ENCODE results near the gene TIAM1.
A peak's percentile ranks its signal among the peaks of the same experiment; 100 is the strongest.

Gene TIAM1

GRCh38 chr21:31352836-31353235 is 8.8 kb upstream of the TIAM1 start:
- DNase-seq: no peak

GRCh38 chr21:31351960-31352359 is 7.9 kb upstream of the TIAM1 start:
- no peak for DNase-seq

DNA sequence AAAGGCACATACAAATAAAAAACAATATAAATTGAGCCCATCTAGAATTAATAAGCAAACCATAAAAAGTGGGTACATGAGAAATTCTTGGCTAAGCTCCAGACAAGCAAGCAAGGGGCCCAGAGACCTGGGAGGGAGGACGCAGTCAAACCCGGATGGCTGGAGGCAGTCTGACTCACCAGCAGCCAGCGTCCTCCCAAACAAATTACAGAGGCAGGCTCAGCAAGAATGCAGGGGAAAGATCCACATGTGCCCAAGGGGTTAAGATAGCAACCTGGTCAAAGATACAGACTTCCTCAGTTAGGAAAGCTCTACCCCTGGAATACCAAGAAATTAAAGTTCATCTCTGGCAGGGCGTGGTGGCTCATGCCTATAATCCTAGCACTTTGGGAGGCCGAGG is 7.4 kb upstream of the TIAM1 start:
- DNase-seq: peak; percentile 53

DNA sequence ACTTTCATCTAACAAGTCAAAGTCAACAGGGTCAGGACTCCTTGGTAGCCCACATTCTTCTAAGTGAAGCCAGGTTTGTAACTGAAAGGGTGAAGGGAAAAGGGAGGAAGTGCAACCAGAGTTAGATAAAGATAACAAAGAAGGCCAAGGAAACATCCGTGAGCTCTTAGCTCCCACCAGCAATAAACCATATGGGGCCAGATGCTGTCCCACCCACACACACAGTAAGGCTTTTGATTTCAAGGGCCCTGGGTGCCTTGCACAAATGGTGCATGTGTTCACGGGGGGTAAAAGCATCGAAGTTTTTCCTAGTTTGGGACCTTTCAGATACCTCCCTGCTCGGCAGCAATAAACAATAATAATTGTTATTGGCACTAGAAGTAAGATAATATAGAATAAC is 5.1 kb upstream of the TIAM1 start:
- DNase-seq: no peak

DNA sequence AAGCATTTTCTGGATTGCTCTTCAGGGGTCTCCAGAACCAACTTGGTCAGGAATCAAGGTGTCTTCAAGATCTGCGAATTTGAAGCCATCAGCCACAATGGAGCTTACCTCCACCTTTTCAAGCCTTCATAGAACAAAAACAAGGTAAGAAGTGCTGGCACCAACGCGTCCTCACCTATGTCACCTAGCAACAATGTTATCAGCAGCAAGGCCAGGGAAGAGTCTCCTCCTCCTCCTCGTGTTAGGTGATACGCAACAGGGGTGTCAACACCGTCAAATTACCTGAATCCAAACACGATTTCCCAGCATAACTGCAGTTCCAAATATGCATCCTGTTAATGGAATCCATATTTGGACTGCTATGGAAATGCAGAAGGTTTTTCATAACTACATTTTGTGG is 4.1 kb upstream of the TIAM1 start:
- DNase-seq: no peak

GRCh38 chr21:31347435-31348032 is 3.5 kb upstream of the TIAM1 start:
- DNase-seq: peak; percentile 55

DNA sequence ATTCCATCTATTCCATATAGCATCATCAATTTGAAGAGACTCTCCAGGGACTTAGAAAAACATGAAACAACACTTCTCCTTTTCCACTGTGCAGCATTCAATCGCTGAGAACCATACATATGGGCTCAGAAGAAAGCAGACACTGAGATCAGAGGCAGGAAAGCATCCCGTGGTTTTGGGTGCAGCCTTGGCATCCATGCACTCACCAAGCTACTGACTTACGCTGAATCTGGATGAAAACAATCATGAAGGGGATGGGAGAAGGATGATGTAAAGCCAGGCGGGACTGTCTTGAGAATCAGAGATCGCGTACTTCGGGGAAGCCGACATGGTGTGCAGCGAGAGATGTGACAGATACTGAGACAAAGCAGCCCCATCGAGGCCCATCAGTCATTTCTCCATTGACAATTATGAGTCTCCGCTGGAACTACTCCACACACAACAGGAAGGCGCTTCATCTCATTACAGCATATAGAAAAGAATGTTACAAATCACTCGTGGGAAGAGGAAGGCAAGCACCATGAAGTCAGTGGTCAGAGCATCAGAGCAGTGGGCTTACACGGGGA is 2.3 kb upstream of the TIAM1 start:
- peak; percentile 51 for DNase-seq

DNA sequence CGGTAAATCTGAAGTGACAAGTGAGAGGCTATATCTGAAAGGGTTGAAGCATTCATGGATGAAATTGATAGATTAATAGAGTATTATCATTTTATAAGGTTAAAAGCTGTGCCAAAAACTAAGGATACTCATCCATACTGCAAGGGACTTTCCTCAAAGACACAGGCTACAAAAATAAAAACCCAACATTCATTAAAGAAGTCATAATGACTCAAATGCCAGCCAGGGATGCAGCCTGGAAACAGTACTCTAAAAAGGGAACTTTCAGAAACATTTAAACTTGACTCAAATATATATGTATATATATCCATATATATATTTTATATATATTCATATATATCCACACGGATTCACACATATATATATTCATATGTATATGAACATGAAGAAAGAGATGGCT is 1.1 kb upstream of the TIAM1 start:
- no peak for DNase-seq

- DNase-seq: no peak
Observed at GRCh38 chr21:31343030-31343510, 991 bp downstream of the TIAM1 start.

- no peak for DNase-seq
Observed at GRCh38 chr21:31342348-31342747, 1.7 kb downstream of the TIAM1 start.

GRCh38 chr21:31340942-31341487 is 3.0 kb downstream of the TIAM1 start:
- no peak for DNase-seq

GRCh38 chr21:31340514-31340913 is 3.5 kb downstream of the TIAM1 start:
- no peak for DNase-seq

DNA sequence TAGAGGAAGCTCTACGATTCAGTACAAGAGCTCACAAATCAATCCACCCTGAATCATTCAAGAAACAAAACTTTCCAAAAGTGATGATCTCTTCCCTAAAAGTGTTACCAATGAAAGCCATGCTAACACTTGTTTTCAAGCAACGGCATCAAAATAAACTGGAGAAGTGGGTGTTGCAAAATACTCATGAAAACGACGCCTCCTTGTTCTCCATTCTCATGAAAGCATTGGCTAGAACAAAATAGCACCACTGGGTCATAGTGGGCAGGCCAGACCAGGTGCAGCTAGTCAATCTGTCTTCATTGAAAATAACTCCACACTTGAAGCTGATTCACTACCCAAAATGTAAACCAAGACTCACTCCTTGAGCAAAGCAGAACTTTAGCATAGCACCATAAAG is 4.3 kb downstream of the TIAM1 start:
- DNase-seq: no peak

- no peak for DNase-seq
Observed at GRCh38 chr21:31338908-31339368, 5.1 kb downstream of the TIAM1 start.

GRCh38 chr21:31337996-31338907 is 5.8 kb downstream of the TIAM1 start:
- DNase-seq: no peak

DNA sequence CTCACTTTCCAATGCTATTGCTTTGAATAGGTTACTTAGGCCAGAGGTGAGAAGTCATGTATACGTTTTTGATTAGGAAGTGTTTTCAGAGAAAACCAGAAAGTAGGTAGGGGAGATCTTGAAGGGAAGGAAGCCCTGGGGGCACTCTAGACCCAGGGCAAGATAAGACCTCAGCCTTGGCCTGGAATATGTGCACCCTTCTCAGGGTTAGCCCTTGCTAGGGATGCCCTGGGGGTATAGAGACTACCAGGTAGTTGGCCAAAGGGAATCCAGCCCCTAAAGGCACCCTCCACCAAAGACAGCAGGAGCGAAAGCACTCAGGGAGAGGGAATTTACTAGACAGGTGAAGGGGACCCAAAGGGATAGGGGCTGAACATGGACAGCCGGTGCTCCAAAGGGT is 7.0 kb downstream of the TIAM1 start:
- DNase-seq: no peak

DNA sequence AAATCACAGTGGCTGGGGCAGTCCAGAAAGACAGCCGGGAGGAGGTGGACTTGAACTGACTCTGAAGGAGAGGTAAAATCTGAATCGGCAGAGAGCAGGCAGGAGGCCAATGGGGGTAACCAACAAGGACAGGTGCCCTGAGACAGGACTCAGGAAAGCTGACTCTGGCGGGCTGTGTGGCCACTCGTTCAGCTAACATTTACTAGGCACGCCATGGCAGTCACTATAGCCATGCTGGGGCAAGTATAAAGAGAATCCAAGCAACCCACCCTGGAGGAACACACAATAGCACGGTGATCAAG is 7.4 kb downstream of the TIAM1 start:
- DNase-seq: no peak

DNA sequence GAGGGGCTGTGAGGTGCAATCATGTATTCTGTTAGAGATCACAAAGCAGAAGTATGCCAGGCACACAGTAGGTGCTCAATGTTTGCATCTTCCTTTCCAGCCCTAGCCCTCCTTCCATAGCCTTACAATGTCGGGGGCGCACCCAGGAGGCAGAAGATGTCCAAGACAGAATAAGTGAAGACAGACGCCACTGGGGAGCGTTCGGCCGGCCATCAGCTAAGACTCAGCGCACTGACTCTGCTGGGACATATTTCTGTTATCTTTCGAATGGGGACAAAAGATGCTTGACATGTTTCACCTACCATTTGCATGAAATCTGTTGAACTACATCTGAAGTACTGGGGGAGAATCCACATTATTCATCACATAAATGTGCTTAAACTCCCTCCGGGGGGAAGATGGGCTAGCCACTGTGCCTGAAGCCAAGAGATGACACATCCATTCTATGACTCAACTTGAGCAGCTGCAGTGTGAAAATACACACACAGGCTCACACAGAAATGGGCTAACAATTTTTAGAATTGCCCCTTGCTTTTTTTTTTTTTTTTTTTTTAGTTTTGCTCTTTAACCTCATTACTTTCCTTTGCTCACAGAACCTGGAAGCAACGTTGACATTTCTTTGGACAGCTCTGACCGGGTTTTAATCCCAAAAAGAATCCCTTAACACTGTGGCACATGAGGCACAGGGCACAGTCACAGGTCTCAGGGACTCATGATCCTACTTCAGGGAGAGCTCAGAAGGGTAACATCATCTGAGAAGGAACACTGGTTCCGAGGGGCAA is 7.9 kb downstream of the TIAM1 start:
- peak; percentile 96 for DNase-seq

- DNase-seq: no peak
Observed at GRCh38 chr21:31334648-31335121, 9.4 kb downstream of the TIAM1 start.

DNA sequence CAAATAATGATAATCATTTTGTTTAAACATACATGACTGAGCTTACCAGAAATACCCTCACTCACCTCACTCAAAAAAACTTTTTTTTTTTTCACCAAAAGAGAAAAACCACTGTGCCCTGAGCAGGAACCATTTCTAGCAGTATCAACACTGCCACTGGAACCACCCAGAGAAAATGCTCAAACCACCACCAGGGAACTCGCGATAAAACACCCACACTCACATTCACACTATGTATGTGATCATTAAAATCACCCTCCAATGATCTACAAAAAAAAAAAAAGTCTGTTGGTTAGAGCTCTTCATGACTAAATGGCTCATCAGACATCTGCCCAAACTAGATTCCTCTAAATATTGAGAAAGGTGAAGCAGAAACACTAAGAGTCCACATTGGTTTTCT is 11.5 kb downstream of the TIAM1 start:
- DNase-seq: no peak

- peak; percentile 41 for DNase-seq
Observed at GRCh38 chr21:31331231-31331630, 12.8 kb downstream of the TIAM1 start.

DNA sequence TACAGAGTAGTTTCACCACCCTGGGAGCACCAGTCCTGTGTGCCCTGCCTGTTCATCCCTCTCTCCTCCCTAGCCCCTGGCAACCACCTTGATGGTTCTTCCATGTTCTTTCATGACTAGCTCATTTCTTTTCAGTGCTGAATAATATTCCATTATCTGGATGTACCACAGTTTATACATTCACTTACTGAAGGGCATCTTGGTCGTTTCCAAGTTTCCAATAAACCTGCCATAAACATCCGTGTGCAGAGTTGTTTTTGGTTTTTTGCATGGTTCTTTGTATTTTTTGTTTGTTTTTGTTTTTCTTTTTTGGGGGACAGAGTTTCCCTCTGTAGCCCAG is 13.9 kb downstream of the TIAM1 start:
- no peak for DNase-seq
